NCI-H187 (cell line): ENCODE results near the gene LMBR1.
"Not testable (repeated sequence)": the region's sequence is repeated elsewhere in the genome, so short reads cannot be mapped to it uniquely, and the experiment has no call there.

ENCODE experiments used
- DNase-seq, 2 experiments: peaks; one replicate each; lab custom pipeline; 2025; lab: John Stamatoyannopoulos, UW

LMBR1 gene

DNA sequence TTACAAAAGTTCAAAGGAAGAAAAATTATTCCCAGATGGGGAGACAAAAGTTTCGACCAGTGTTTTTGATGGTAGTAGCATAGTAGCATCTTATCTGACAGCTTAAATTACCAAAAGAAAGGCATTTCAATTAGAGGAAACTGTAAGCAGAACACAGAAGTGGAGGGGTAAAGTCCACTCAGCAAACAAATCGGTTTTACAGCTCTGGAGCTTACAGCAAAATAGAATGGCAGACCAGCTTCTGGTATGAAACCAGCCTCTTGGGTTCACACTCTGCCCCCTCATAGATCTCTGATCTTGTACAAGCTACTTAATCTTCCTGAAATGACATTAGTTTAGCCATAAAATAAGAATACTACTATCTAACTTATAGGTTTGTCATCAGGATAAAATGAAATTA, 133.8 kb downstream of the LMBR1 start:
- no peak for DNase-seq

DNA sequence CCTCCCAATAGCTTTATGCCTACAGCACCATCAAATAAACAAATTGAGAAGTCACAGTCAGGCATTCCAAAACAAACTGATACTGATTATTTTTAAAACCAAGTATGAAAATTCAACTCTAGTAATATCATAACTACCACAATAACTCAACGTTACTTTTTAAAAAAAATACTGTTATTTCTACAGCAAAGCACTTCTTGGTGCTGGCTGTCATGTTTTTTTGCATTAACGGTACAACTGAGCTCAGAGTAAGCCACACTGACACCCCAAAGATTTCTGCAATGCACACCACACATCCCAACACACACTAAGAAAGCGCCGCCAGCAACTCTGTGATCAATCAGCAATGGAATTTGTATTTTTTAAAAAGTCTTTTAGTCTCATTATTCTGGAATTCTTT, 138.8 kb downstream of the LMBR1 start:
- DNase-seq = no peak

DNA sequence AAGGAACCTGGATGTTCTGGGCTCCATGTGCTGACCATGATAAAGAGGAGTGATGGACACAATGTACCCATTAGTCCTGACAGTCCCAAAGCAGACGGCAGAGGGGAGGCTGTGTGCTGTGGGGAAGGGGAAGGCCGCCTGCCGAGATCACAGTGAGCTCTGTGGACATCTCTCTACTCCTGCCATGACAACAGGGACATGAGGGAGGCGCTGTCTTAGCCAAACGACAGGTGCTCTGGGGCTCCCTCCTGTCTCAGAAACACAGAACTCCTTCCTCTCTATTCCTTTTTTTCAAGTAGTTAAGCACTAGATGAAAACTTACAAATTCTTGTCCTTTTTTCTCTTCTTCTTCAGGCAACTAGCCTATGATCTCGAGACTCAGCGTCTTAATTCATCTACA, 139.4 kb downstream of the LMBR1 start:
- DNase-seq = no peak

DNA sequence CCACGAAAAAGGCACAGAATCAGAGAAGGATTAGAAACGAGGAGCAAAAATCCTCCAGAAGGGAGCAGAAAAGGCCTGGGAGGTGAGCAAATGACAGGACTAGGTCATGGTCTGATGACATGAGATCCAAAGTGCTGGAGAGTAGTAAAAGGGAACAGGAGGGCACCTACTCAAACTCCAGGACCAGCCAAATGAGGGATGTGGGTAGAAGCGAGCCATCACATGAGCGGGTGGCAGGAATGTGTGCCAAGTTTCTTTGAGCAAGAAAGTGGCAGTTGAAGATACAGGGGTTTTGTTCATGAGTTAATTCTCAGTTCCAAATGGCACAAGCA, 139.8 kb downstream of the LMBR1 start:
- DNase-seq = no peak

GRCh38 chr7:156752367-156753228, 140.4 kb downstream of the LMBR1 start:
- no peak for DNase-seq

DNA sequence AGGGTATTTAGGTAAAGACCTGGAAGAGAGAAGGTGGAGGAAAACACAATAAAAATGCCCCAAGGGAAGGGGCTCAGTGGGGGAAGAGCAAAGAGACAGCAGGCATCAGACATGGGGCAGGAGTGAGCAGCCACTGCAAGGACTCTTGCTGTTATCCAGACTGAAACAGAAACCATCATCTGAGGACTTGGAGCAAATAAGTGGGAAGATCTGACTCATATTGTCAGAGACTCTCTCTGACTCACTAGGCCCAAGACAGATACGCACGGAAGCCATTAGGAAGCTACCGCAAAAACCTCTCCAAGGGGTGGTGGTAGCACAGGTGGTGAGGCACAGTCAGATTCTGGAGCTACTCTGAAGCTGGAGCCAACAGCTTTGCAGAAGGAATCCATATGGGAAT, 141.7 kb downstream of the LMBR1 start:
- DNase-seq = no peak

GRCh38 chr7:156747718-156748117, 145.3 kb downstream of the LMBR1 start:
- no peak for DNase-seq

- no peak for DNase-seq
Measured at GRCh38 chr7:156746891-156747290, 146.1 kb downstream of the LMBR1 start.

DNA sequence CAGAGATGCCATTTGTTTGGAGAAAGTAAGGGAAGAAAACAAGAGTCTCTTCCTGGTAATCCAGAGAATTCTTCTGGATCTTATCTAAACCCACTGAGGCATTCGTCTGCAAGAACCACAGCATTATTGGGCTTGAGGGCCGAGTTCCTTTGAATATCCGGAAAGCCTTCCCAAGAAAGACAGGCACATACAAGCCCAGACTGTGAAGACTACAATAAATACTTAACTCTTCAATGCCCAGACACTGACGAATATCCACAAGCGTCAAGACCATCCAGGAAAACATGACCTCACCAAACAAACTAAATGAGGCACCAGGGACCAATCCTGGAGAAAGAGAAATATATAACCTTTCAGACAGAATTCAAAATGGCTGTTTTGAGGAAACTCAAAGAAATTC, 153.4 kb downstream of the LMBR1 start:
- no peak for DNase-seq

DNA sequence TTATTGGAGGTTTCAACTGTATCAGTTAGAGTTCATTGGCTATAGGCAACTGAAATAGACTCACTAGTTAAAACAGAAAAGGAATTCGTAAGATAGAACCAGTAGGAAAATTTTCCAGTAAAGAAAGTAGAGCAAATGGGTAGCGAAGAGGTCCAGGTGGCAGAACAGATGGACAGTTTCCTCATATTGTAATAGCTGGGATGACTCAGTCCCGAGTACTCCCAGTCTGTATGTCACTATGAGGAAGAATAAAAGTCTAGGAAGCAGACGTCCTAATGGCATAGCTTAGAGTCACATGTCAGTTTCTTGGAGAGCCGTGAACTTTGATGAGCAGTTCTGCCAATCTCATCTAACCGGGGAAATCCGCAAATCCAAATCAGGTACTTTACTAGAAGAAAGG, 157.1 kb downstream of the LMBR1 start:
- DNase-seq = no peak

DNA sequence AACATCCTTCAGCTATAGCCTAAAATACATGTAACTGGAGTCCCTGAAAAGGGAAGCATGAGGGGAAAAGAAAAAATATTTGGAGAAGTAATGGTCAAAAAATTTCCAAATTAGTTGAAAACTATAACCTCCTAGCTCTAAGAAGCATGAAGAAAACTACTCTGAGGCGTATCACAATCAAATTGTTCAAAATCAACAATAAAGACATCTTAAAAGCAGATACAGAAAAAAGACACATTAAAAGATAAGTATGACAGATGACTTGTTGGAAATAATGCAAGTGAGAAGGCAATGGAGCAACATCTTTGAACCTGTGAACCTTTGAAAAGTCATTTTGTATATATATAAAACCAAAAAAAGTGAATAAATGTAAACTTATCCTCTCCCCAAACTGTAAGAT, 159.3 kb downstream of the LMBR1 start:
- no peak for DNase-seq

- no peak for DNase-seq
Measured at GRCh38 chr7:156732091-156732625, 160.8 kb downstream of the LMBR1 start.

GRCh38 chr7:156731651-156732050, 161.3 kb downstream of the LMBR1 start:
- no peak for DNase-seq

DNA sequence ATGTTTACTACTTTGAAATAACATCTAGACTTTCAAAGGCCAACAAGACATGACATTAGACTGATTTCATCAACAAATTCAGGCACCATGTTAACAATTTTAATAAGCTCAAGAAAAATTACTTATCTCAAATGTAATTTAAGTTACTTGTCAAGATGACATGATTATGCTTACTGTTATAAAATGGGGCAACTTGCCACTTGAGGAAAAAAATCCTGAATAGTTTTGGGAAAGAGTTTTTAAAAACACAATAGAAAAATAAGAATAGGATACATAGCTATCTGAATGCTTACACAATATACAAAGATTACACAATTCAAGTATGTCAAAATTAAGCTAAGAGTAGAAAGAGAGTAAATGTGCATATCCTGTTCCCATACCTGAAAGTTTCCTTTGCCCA, 167.0 kb downstream of the LMBR1 start:
- no peak for DNase-seq

- DNase-seq = no peak
Measured at GRCh38 chr7:156725073-156725472, 167.9 kb downstream of the LMBR1 start.

- no peak for DNase-seq
Measured at GRCh38 chr7:156722043-156722826, 170.7 kb downstream of the LMBR1 start.

DNA sequence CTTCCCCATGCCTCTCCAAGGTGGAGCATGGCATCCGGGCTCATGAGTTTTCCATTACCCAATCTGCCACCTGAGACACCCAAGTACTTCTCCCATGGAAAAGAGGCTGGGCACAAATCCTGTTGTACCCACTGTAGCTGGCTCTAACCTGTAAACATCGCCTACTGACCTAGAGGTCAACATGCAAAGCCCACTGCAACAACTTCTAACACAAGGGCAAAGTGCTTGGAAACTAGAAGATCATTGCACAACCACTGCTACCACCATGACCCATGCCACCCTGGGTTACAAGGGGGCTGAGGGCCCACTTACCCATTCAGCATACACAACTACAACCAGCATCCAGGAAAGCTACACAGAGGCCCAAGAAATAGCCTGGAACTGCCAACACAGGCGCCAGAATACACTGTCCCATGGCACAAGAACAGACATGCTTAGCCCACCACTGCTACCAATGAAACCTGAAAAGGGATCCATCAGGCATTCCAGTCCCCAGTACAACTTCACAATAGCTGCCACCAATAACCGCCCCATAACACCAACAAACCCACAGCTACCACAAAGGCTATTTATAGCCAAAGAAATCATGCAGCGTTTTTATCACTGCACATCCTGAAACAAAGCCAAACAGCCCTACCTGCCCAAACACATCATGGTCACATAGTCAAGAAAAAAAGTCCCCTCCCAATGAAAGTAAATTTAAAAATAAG, 189.1 kb downstream of the LMBR1 start:
- DNase-seq = no peak

DNA sequence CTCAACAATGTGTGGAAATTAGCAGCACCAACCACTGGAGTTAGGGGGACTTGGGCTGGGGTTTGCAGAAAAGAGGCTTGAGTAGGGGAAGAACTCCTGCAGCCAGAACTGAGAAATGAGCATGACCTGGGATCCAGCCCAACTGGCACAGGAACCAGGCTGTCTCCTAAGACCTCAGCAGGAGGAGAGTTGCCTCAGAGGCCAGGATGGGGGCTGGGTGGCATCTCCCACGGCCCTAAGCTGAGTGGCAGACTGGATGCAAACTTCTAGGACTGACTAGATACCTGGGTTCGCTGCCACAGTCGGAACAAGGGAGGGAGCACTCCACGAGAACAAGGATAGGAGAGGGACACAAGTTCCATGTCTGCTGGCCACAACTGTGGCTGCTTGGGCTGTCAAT, 189.8 kb downstream of the LMBR1 start:
- no peak for DNase-seq

GRCh38 chr7:156702399-156702798, 190.6 kb downstream of the LMBR1 start:
- no peak for DNase-seq

DNA sequence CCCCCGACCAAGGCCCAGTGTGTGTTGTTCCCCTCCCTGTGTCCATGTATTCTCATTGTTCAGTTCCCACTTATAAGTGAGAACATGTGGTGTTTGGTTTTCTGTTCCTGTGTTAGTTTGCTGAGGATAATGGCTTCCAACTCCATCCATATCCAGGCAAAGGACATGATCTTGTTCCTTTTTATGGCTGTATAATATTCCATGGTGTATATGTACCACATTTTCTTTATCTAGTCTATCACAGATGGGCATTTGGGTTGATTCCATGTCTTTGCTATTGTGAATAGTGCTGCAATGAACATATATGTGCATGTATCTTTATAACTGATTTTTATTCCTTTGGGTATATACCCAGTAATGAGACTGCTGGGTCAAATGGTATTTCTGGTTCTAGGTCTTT, 191.2 kb downstream of the LMBR1 start:
- DNase-seq = not testable (repeated sequence)

DNA sequence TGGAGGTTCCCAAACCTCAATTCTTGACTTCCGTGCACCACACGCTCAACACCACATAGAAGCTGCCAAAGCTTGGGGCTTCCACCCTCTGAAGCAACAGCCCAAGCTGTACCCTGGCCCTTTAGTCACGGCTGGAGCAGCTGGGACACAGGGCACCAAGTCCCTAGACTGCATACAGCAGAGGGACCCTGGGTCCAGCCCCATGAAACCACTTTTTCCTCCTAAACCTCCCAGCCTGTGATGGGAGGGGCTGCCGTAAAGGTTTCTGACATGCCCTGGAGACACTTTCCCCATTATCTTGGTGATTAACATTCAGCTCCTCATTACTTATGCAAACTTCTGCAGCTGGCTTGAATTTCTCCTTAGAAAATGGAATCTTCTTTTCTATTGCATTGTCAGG, 194.5 kb downstream of the LMBR1 start:
- not testable (repeated sequence) for DNase-seq

GRCh38 chr7:156697283-156697682, 195.7 kb downstream of the LMBR1 start:
- not testable (repeated sequence) for DNase-seq

DNA sequence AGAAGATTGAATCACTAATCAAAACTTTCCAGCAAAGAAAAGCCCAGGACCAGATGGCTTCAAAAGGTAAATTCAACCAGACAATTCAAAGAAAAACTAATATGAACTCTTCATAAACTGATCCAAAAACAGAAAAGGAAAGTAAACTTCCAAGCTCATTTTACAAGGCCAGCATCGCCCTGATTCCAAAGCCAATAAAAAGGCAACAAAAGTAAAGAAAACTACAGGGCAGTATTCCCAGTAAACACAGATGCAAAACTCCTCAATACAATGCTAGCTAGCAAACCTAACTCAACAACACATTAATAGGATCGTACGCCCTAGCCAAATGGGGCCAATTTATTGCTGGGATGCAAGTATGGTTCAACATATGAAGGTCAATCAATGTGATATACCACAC, 199.4 kb downstream of the LMBR1 start:
- DNase-seq = no peak
